ENCODE results near the gene DLAT.

The DLAT gene

GRCh38 chr11:112024773-112025678, at the start of gene DLAT:
Gene DLAT, plus strand, starts transcription at chr11:112025408. Its CDS starts 65 bp downstream, at chr11:112025473.
- peak; percentile 95 to 97 for DNase-seq

- DNase-seq = no peak
These were observed 49.0 kb upstream of the DLAT start for GRCh38 chr11:111976119-111976766.

- DNase-seq = no peak
These were observed 48.5 kb upstream of the DLAT start for GRCh38 chr11:111976767-111977145.

- DNase-seq = no peak
These were observed 47.8 kb upstream of the DLAT start for GRCh38 chr11:111977146-111978027.

- DNase-seq = no peak
These were observed 47.0 kb upstream of the DLAT start for GRCh38 chr11:111978028-111978771.

GRCh38 chr11:111980062-111980461, 45.1 kb upstream of the DLAT start:
- DNase-seq = no peak

GRCh38 chr11:111981270-111981669, 43.9 kb upstream of the DLAT start:
- DNase-seq = no peak

GRCh38 chr11:111982019-111982464, 43.2 kb upstream of the DLAT start:
- peak in 1 of 2 experiments; percentile 44 for DNase-seq

- no peak for DNase-seq
These were observed 42.5 kb upstream of the DLAT start for GRCh38 chr11:111982541-111983186.

- DNase-seq = no peak
These were observed 41.8 kb upstream of the DLAT start for GRCh38 chr11:111983187-111983986.

- no peak for DNase-seq
These were observed 38.6 kb upstream of the DLAT start for GRCh38 chr11:111986589-111986988.

GRCh38 chr11:111990381-111990780, 34.8 kb upstream of the DLAT start:
- no peak for DNase-seq

GRCh38 chr11:111992206-111992855, 32.9 kb upstream of the DLAT start:
- no peak for DNase-seq

GRCh38 chr11:111996129-111996528, 29.1 kb upstream of the DLAT start:
- no peak for DNase-seq

- DNase-seq = peak in 1 of 2 experiments; percentile 46
These were observed 28.5 kb upstream of the DLAT start for GRCh38 chr11:111996669-111997068.

GRCh38 chr11:111999111-111999510, 26.1 kb upstream of the DLAT start:
- DNase-seq = no peak

- DNase-seq = no peak
These were observed 24.5 kb upstream of the DLAT start for GRCh38 chr11:112000703-112001102.

- DNase-seq = no peak
These were observed 22.6 kb upstream of the DLAT start for GRCh38 chr11:112002491-112003216.

- peak in 1 of 2 experiments; percentile 42 for DNase-seq
These were observed 20.8 kb upstream of the DLAT start for GRCh38 chr11:112004389-112004788.
